ENCODE results near the gene KRT32.

KRT32 gene

DNA sequence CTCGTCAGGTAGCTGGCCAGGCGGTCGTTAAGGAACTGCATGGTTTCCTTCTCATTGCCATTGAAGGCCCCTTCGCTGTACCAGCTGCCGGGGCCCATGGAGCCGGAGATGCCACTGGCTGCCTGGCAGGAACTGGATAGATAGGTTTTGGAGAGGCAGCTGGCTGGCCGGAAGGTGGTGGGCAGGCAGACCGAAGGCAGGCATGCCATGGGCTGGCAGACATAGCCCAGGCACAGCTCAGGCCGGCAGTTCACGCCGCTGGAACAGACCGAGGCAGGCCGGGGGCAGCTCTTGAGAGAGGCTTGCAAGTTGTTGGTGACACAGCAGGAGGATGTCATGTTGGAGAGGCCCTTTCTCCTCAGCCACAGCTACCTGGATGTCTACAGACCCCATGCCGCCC lies at the start of gene KRT32:
KRT32 (minus strand) TSS at position 399 of the 400 bp plus-strand sequence; CDS start at position 338, 61 bp downstream.
- no peak for DNase-seq (ENCODE audit: low read depth in 3 of 3)

- no peak for DNase-seq (ENCODE audit: low read depth in 3 of 3)
Measured at GRCh38 chr17:41516830-41517283, 49.7 kb upstream of the KRT32 start.

GRCh38 chr17:41516147-41516829 lies 49.1 kb upstream of the KRT32 start:
- DNase-seq (ENCODE audit: low read depth in 3 of 3): no peak

DNA sequence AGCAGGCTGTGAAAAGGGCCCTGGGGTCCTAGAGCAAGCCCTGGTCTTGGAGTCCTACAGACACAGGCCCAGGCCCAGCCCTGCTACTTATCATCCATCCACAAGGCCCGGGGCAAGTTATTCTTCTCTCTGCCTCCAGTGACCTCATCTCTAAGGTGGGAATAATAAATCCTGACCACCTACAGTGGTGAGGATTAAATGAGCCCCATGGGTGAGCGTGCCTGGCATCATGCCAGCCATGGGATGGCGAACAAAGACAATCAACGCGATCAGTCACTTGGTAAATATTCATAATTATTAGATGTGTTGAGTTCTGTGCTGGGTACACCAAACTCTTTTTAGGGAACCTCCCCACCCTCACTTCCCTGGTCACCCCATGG lies 46.0 kb upstream of the KRT32 start:
- no peak for DNase-seq (ENCODE audit: low read depth in 3 of 3)

- DNase-seq (ENCODE audit: low read depth in 3 of 3): no peak
Measured at GRCh38 chr17:41512546-41513167, 45.5 kb upstream of the KRT32 start.

DNA sequence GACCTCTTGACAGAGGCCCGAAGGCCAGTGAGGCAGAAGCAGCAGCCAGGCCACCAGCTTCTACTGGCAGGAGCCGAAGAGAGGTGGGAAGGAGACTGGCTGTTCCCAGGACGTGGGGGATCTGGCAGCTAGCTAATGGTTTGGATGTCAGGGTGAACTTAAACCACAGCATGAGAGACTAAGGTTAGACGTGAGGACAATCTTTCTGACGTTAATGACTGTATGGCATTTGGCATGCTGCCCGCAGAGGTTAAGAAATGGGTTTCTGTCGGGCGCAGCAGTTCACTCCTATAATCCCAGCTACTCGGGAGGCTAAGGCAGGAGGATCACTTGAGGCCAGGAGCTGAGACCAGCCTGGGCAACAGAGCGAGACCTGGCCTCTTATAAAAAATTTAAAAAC lies 44.5 kb upstream of the KRT32 start:
- no peak for DNase-seq (ENCODE audit: low read depth in 3 of 3)

DNA sequence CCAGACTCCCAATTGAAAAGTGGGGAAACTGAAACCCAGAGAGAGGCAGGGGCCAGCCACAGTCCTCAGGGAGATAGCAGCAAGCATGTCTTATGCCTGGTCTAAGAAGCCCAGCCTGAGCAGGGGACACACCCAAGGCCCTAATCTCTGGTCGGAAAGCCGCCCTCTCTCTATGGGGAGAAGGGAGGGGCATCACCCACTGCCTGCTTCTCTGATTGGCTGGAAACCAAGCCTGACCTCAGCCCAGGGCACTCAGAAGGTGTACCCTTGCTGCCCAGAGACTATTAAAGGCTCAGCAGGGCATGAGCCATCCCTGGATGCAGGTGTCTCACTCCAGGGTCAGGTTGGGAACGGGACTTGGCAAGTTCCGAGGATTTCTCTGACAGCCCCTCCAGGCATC lies 43.9 kb upstream of the KRT32 start:
- no peak for DNase-seq (ENCODE audit: low read depth in 3 of 3)

DNA sequence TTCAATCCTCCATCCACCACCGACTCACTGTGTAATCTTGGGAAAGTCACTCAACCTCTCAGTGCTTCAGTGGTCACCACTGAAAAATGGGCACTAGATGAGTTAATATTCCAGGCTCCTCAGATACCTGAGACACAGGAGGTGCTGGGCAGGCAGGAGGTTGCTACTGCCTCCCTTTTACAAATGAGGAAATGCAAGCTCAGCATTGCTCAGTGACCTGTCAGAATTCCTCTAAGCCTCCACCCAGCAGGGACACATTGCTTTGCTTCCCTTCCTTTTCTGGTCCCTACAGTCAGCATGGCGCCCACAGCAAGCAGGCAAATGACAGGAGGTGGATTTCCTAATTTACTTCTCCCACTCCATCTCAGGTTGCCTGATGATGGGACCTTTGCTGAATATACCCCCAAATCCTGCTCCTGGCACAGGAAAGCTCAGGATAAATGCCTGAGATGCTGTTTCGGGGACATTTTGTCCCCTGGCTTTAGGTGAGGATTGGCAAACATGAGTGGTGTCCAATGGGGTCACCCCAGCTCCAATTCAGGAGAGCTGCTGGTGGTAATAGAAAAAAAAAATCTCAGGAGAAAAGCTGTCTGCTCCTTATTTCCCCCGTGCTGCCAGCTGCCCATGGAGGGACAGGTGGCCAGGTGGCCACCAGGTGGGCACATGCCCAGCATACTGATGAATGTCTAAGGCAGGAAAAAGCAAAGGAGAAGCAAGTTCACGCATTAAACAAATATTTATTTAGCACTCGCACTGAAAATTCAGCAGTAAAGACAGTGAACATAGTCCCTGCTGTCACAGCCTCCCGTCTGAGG lies 43.3 kb upstream of the KRT32 start:
- DNase-seq (ENCODE audit: low read depth in 3 of 3): no peak

DNA sequence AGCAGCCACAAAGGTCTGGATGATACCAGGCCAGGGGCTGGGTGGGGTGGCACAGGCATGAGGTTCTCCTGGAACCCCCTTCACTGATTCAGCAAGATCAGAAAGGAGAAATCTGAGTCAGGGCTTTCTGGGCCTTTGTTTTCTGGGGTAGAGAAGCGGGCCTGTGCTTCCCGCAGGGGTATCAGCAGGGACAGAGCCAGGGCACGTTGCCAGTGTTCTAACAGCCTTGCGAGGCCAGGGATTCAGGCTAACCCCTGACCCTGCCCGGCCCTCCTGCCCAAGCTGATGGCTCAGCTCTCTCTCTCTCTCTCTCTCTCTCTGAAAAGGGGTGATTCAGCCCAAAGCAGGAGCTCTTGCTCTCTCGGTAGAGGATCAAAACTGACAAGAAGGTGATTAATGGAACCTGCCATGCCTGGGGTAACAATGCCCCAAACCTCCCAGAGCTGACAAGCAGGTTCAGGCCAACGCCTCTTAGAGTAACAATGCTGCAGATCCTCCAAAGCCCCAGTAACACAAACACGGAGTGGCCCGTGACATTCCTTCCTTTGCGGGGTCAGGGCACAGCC lies 40.2 kb upstream of the KRT32 start:
- DNase-seq (ENCODE audit: low read depth in 3 of 3): no peak

DNA sequence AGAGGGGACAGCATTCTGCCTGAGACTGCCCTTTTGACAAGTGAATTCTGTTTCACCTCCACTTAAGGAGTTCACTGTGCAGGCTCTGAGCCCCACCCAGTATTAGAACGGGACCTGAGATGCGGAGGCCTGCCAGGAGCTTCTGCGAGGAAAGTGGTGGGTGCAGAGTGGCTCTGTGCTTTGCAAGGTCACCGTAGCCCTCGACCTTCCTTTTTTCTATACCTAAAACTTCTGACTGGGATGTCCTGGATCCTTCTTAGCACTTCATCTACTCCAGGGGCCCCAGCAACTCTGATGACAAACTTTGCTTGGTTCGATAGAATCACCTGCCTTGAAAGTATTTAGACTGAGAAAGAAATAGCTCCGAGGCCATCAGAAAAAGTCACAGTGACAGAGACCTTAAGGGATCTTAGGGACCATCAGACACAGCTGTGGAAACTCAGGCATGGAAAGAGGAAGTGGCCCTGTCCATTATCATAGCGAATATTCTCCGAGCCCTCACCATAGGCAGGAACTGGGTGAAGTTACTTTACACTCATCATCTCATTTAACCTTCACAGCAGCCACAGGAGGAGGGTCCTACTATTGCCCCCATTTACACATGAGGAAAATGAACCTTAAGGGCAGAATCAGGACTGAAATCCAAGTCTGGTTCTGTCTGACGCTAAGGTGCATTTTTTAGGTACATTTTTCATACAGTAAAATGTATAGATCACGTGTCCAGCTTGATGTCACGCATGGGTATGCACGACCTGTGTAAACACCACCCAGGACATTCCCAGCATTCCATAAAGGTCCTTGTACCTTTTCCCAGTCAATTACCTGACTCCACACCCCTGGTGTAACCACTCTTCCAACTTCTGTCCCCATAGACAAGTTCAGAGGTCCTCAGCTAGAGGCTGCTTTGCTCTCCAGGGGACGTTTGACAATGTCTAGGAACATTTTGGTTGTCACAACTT lies 38.9 kb upstream of the KRT32 start:
- no peak for DNase-seq (ENCODE audit: low read depth in 3 of 3)

DNA sequence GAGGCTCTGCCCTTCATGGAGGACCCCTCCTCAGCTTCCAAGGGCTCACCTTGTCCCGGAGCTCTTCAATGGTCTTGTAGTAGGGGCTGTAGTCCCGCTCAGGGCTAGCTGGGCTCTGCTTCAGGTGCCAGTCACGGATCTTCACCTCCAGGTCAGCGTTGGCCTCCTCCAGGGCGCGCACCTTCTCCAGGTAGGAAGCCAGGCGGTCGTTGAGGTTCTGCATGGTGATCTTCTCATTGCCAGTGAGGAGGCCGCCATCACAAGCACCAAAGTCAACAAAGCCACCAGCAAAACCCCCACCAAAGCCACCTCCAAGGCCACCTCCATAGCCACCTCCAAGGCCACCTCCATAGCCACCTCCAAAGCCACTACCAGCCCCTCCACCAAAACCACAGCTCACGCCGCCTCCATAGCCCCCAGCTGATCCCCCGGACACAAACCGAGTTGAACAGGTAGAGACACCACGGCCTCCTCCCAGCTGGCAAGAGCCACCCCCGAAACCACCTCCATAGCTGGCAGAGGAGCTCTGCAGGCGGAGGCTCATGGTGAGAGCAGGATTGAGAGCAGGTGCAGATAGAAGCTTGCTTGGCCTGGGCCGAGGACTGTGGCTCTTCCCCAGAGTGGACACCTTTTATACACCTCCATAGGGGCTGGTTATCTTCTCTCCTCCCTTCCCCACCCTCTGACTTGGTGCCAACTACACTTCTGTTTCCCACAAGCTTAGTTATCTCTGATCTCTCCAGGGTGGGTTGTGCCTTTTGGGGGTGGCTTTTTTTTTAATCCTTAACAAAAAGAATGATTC lies 38.0 kb upstream of the KRT32 start, which contains the start of gene KRT13:
KRT13 (minus strand) TSS at position 606 of the 802 bp plus-strand sequence; CDS start at position 544, 62 bp downstream.
- no peak for DNase-seq (ENCODE audit: low read depth in 3 of 3)

GRCh38 chr17:41504246-41504977 lies 37.2 kb upstream of the KRT32 start:
- DNase-seq (ENCODE audit: low read depth in 3 of 3): no peak

- DNase-seq (ENCODE audit: low read depth in 3 of 3): no peak
Measured at GRCh38 chr17:41503202-41503601, 36.0 kb upstream of the KRT32 start.

- DNase-seq (ENCODE audit: low read depth in 3 of 3): no peak
Measured at GRCh38 chr17:41500131-41500911, 33.1 kb upstream of the KRT32 start.

GRCh38 chr17:41499714-41500113 lies 32.5 kb upstream of the KRT32 start:
- no peak for DNase-seq (ENCODE audit: low read depth in 3 of 3)

- DNase-seq (ENCODE audit: low read depth in 3 of 3): no peak
Measured at GRCh38 chr17:41498276-41498675, 31.1 kb upstream of the KRT32 start.

DNA sequence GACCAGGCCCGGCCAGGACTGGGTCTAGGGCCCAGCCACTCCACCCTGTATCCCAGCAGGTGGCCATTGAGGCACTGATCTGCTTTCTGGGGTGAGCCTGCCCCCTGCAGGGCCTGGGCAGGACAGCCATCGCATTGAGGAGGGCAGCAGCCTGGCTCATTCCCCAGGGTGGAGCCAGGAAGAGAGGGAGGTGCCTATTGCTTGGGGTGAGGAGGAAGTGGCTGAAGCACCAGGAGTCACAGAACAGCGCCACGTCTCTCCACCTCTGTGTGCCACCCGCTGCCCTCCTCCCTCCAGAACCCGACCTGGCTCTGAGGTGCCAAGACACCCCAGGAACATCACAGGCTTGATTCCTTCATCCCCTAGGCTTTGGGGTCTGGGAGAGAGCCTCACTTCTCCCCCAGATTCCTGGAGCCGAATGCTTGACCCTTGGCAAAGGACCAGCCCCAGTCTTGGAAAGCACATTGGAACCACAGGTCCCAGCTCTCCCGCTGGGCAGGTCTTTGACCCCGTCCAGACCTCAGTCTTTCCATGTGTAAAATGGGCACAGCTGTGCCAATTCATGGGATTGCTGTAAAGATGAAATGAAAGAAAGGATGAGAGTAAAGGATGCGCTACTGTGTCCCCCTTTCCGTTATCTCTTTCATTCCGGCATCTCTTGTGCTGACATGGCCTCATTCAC lies 29.8 kb upstream of the KRT32 start:
- DNase-seq (ENCODE audit: low read depth in 3 of 3): peak; percentile 26 to 74 (median 31)

DNA sequence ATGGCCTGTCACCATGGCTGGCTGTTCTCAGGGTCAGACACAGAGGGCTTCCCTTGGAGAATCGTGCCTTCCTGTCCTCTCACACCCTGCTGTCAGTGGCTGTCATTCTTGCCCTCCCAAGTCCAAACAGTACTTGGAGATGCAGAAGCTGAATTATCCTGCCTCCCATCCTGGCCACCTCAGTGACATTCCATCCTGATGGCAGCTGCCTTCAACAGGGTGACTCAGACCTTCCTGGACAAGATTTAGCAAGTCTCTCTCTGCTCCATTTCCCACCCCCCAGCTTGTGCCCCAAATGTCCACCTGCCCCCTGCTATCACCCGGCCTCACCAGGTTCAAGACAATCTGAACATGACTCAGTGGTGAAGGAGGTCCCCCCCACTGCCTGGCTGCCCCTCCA lies 27.3 kb upstream of the KRT32 start:
- no peak for DNase-seq (ENCODE audit: low read depth in 3 of 3)
